Astrocyte of the spinal cord (primary cell): ENCODE results near the gene IFNGR1.

Source experiments
- DNase-seq: peaks from one replicate; pipeline ENCODE4 v3.0.0; 2011; ENCODE audit warnings: low read depth, low spot score
- H3K4me3 ChIP-seq: 2 replicates; pipeline ENCODE4 v1.5.1; 2011; ENCODE audit warnings: low read depth, mild to moderate bottlenecking, low read length, moderate library complexity
- in situ Hi-C: cut with HindIII; loops from 2 replicates; pipeline ENCODE4 v1.10.0; 2017; ENCODE audit warnings: low sequenced_read_pairs
- TF ChIP-seq, protein P1 (sequence below): IDR thresholded peaks from 2 replicates; pipeline ENCODE4 v1.5.1; 2012; ENCODE audit warnings: low read depth, mild to moderate bottlenecking, low read length, inconsistent platforms

Gene IFNGR1

DNA sequence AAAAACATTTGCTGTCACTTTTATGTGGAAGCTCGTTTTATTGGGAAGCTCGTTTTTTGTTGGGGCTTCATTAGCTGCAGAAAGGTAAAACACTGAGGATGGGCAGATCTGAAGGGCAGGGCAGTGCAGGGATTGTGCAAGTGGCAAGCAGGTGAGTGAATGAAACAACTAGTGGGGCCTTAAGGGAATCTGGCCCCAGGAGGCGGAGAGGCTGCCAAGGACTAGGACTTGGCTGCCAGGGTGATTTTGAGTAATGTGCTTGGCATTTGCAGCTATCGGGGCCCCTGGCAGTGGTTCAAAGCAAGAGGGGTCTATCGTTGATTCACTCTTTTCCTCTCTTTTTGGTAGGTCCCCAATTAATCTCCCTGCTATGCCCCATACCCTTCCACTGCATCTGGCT is 57.2 kb downstream of the IFNGR1 start:
- DNase-seq, result no peak
- in situ Hi-C loops, result no loop called here
- no peak overlapping the region for H3K4me3 ChIP-seq
- TF ChIP-seq, protein P1, sequence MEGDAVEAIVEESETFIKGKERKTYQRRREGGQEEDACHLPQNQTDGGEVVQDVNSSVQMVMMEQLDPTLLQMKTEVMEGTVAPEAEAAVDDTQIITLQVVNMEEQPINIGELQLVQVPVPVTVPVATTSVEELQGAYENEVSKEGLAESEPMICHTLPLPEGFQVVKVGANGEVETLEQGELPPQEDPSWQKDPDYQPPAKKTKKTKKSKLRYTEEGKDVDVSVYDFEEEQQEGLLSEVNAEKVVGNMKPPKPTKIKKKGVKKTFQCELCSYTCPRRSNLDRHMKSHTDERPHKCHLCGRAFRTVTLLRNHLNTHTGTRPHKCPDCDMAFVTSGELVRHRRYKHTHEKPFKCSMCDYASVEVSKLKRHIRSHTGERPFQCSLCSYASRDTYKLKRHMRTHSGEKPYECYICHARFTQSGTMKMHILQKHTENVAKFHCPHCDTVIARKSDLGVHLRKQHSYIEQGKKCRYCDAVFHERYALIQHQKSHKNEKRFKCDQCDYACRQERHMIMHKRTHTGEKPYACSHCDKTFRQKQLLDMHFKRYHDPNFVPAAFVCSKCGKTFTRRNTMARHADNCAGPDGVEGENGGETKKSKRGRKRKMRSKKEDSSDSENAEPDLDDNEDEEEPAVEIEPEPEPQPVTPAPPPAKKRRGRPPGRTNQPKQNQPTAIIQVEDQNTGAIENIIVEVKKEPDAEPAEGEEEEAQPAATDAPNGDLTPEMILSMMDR, result no peak

DNA sequence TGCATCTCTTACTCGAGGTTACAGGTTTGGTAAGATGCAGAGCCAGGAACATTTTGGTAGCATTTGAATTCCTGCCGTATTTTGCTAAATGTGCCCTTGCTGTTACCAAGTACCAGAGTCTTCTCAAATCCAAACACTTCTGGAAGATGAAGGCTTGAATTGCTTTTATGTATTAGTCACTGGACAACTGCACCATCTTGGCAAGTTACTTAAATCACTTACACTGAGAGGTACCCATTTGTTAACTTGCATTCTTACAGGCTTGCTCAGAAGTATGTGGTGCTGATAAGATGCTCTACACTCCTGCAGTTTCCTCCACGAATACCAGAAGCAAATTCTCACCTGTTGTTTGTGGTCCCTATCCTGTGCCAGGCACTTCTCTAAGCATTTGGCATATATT is 58.4 kb downstream of the IFNGR1 start:
- H3K4me3 ChIP-seq, result no peak overlapping the region
- TF ChIP-seq, protein P1, result no peak
- peak; percentile 30 for DNase-seq
- in situ Hi-C loops, result no loop called here

DNA sequence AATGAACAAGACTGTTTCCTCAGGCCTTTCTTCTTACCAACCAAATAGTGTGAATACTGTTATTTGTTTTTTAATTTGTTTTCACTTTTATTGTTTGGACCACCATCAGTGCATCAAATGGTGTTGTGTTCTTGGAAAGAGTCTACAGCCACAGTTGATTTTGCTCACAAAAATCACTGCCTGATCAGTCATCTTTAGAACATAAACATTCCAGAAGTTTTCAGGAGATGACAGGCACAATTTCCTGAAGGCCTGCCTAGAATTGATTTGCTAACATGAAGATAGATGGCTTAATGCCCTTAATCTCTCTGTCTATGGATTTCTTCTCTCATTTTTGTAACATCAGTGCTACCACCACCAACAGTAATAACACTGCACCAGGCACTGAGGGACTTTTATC is 59.3 kb downstream of the IFNGR1 start:
- H3K4me3 ChIP-seq, result no peak overlapping the region
- in situ Hi-C loops, result no loop called here
- no peak for DNase-seq
- TF ChIP-seq, protein P1, result no peak

DNA sequence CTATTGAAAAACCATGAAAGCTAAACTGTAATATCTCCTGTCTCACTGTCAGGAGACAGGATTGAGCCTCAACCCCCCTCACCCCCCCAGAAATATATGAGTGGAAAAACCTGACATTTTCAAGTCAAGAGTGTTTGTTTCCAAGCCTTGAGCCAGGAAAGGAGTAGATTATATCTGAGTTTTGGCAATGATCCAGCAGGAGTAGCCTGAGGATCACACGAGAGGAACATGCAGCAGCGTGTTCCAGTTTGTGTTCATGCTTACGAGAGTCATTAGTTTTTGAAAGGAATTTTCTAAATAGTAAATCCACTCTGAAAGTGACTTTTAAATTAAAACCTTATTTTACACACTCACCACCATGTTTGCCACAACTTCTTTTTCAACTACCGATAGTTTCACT is 61.6 kb downstream of the IFNGR1 start:
- DNase-seq, result no peak
- no peak overlapping the region for H3K4me3 ChIP-seq
- in situ Hi-C loops, result no loop called here
- TF ChIP-seq, protein P1, result no peak

DNA sequence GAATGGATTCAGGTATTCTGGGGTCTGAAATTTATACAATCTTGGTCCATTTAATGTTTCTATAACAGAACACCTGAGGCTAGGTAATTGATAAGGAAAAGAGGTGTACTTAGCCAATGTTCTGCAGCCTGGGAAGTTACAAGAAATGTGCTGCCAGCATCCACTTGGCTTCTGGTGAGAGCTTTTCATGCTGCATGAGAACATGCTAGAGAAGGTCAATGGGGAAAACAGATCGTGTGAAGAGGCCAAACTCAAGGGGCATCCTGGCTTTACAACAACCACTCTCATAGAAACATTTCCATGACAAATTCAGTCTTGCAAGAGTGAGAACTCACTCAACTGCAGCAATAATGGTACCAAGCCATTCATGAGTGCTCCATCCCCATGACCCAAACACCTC is 62.5 kb downstream of the IFNGR1 start:
- no peak overlapping the region for H3K4me3 ChIP-seq
- DNase-seq, result no peak
- in situ Hi-C loops, result no loop called here
- TF ChIP-seq, protein P1, result no peak

DNA sequence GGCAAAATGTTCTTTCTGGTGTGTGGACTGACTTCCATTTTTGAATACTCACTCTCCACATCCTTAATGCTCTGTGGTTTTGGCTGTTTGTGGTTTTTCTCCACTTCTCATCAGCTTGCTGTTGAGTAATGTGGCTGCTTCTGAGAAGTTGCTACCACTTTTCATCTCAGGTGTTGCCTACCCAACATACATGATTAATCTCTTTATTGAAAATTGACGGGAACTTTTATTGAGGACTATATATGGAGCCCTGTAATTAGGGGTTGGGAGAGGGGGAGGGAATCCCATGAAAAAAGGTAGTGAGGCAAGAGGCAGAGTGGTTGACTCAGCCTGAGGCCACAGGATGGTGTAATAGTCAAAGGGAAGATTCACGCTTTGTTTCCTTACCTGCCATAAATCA is 63.4 kb downstream of the IFNGR1 start:
- peak; percentile 62 for DNase-seq
- no peak overlapping the region for H3K4me3 ChIP-seq
- in situ Hi-C loops, result no loop called here
- TF ChIP-seq, protein P1, result no peak

DNA sequence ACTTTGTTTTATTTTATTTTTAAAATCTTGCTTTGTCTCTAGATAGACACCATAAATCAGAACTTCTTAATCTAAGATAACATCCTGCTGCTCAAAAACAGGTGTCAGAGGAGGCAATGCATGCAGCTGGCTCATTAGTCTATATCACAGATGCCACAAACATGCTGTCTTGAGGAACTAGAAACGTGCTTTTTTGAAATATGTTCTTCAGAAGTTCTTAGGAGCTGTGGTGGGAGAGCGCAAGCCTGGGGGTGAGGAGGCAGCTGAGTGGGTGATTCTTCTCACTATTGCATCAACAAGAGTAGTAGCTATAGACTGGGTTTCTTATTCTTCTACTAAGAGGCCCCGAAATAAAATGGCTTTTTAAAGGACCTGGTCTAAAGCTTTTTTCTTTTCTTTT is 69.1 kb downstream of the IFNGR1 start:
- in situ Hi-C loops, result no loop called here
- no peak for DNase-seq
- H3K4me3 ChIP-seq, result no peak overlapping the region
- TF ChIP-seq, protein P1, result no peak
